ENCODE data around the gene GUCY2D. TPM values are rescaled to one million over a fixed set of nuclear protein-coding genes. Genes with fewer than 3 reads are reported as not detected.

Gene GUCY2D
- total RNA-seq, 2 experiments from 2014 or later: not detected

GRCh38 chr17:8062807-8063483, 60.5 kb downstream of the GUCY2D start:
- ATAC-seq: no peak
- ChIA-PET POLR2A (interaction anchor here (0.6 kb wide), 1 partner anchor 57 kb away, joined by 3 read pairs; no protein-coding TSS in a partner anchor), CTCF (interaction anchor here (0.6 to 12.6 kb wide), 11 partner anchors 11 to 320 kb away, joined by 3 to 360 read pairs (median 9); partner anchors contain the start of gene ALOXE3)
- H3K27ac Mint-ChIP-seq: no peak overlapping the region
- H3K36me3 Mint-ChIP-seq (ENCODE audit: low read depth): no peaks in the 10 kb centered on the region
- DNase-seq: no peak
- no peaks in the 10 kb centered on the region for H3K9me3 Mint-ChIP-seq
- intact Hi-C loops (cut with micrococcal nuclease): no loop called here
- TF ChIP-seq, protein P1, sequence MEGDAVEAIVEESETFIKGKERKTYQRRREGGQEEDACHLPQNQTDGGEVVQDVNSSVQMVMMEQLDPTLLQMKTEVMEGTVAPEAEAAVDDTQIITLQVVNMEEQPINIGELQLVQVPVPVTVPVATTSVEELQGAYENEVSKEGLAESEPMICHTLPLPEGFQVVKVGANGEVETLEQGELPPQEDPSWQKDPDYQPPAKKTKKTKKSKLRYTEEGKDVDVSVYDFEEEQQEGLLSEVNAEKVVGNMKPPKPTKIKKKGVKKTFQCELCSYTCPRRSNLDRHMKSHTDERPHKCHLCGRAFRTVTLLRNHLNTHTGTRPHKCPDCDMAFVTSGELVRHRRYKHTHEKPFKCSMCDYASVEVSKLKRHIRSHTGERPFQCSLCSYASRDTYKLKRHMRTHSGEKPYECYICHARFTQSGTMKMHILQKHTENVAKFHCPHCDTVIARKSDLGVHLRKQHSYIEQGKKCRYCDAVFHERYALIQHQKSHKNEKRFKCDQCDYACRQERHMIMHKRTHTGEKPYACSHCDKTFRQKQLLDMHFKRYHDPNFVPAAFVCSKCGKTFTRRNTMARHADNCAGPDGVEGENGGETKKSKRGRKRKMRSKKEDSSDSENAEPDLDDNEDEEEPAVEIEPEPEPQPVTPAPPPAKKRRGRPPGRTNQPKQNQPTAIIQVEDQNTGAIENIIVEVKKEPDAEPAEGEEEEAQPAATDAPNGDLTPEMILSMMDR (IDR thresholded peaks at IDR 0.05): no peak
- H3K4me3 Mint-ChIP-seq: no peak overlapping the region
- H3K4me1 Mint-ChIP-seq (ENCODE audit: low read depth): peaks cover 2% of the 10 kb centered on the region
- H3K27me3 Mint-ChIP-seq: peaks cover 44% of the 10 kb centered on the region

DNA sequence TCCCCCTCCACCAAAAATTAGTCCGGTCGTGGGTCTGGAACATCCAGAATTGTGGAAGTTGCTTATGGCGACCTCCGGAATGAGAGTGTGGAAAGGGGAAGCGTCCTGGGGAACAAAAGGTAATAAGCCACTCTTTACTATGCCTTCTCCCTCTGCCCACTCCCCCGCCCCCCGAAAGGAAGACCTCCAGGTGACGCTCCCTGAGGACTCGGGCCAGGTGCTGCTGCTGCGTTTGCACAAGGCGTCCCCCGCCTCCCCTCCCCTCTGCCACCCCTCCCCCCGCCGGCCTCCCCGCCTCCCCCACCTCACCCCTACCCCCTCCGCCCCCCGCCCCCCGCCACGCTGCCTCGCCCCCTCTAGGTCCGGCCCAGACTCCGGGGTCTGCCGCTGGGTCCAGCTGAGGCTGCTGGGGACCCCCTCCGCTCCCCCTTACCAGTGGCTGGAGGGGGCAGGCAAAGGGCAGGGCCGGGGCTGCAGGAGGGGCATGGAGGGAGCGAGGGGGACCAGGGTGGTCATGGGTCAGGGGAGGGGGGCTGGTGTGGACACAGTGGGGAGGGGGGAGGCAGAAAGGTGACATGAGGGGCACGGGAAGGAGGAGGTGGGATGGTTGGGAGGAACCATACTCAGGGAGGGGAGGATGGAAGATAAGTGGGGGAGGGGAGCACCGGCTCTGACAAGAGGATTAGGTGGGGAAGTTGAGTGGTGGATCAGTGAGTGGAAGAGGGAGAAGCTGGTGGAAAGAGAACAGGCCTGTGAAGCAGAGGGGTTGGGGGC, 61.5 kb downstream of the GUCY2D start:
- Mint-ChIP-seq H3K27me3 (peaks cover 39% of the 10 kb centered on the region), H3K36me3 (ENCODE audit: low read depth) (no peaks in the 10 kb centered on the region), H3K9me3 (no peaks in the 10 kb centered on the region), H3K27ac (no peak overlapping the region), H3K4me1 (ENCODE audit: low read depth) (no peaks in the 10 kb centered on the region), H3K4me3 (no peak overlapping the region)
- DNase-seq (no peak), ATAC-seq (no peak)
- TF ChIP-seq, protein P1 (IDR thresholded peaks at IDR 0.05): no peak
- ChIA-PET CTCF (interaction anchor here (12.6 kb wide), 1 partner anchor 10 kb away, joined by 360 read pairs; no protein-coding TSS in a partner anchor), POLR2A (interaction anchor here (0.6 kb wide), 1 partner anchor 45 kb away, joined by 3 read pairs; no protein-coding TSS in a partner anchor)
- intact Hi-C loops (cut with micrococcal nuclease): no loop called here

DNA sequence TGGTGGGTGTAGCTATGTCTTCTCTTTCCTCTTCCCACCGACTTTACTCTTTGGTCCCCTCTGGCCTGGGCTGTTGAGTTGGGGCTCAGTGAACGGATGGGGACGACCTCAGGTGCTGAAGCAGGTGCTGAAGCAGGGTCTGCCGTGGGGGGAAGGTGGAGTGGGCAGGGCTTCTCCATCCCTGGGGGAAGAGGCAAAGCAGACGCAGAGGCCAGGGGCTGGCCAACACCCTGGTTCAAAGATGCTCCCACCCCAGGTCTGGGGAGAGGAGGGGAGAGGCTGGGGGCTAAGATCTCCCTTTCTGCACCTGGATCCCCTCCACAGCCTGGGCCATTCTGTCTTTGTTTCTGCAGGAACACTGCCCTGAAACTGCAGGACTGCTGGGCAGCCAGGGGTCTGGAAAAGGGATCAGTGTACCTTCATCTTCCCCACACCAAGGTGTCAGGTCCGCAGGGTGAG, 62.2 kb downstream of the GUCY2D start:
- H3K27ac Mint-ChIP-seq: no peak overlapping the region
- H3K27me3 Mint-ChIP-seq: peaks cover 32% of the 10 kb centered on the region
- H3K4me3 Mint-ChIP-seq: no peak overlapping the region
- CTCF ChIA-PET: interaction anchor here (12.6 kb wide), 1 partner anchor 9 kb away, joined by 360 read pairs; no protein-coding TSS in a partner anchor
- no peaks in the 10 kb centered on the region for H3K4me1 Mint-ChIP-seq (ENCODE audit: low read depth)
- H3K9me3 Mint-ChIP-seq: no peaks in the 10 kb centered on the region
- POLR2A ChIA-PET: interaction anchor here (0.6 kb wide), 1 partner anchor 46 kb away, joined by 3 read pairs; no protein-coding TSS in a partner anchor
- intact Hi-C loops (cut with micrococcal nuclease): no loop called here
- no peak for ATAC-seq
- no peaks in the 10 kb centered on the region for H3K36me3 Mint-ChIP-seq (ENCODE audit: low read depth)
- no peak for DNase-seq
- TF ChIP-seq, protein P1 (IDR thresholded peaks at IDR 0.05): no peak

- intact Hi-C loops (cut with micrococcal nuclease): no loop called here
- ATAC-seq (no peak), DNase-seq (no peak)
- TF ChIP-seq, protein P1 (IDR thresholded peaks at IDR 0.05): no peak
- POLR2A ChIA-PET: no interaction called here
- Mint-ChIP-seq H3K36me3 (ENCODE audit: low read depth) (no peaks in the 10 kb centered on the region), H3K27ac (no peak overlapping the region), H3K4me1 (ENCODE audit: low read depth) (no peaks in the 10 kb centered on the region), H3K27me3 (peaks cover 31% of the 10 kb centered on the region), H3K9me3 (no peaks in the 10 kb centered on the region), H3K4me3 (no peak overlapping the region)
- CTCF ChIA-PET: interaction anchor here (12.6 kb wide), 1 partner anchor 7 kb away, joined by 360 read pairs; no protein-coding TSS in a partner anchor
Observed at GRCh38 chr17:8066841-8067775, 64.7 kb downstream of the GUCY2D start.

Measured in activated CD8-positive, alpha-beta T cell treated with anti-CD3 and anti-CD28 coated beads for 36 hours (primary cell).